CD14-positive monocyte (primary cell): ENCODE results near the gene PSMB7. TPM values are rescaled to one million over a fixed set of nuclear protein-coding genes. Genes with fewer than 3 reads are reported as not detected.

Source experiments
- DNase-seq, 3 donors: peaks; one replicate each; pipeline ENCODE4 v3.0.0-alpha.2; 2011 to 2022
- H2AFZ ChIP-seq: 2 replicates; pipeline ENCODE4 v1.6.0; 2012; ENCODE audit warnings: mild to moderate bottlenecking, low read depth, low read length, inconsistent platforms; ENCODE audit not compliant: insufficient read depth, poor library complexity, severe bottlenecking
- H3K27ac ChIP-seq, 2 donors: 1 replicate in 1 of 2; 2 replicates in 1 of 2; pipeline ENCODE4 v1.5.1; 2012 to 2013; ENCODE audit warnings: low read length in 2 of 2, control low read depth in 1 of 2, inconsistent platforms in 1 of 2, low read depth in 1 of 2, mild to moderate bottlenecking in 1 of 2
- H3K27me3 ChIP-seq, 2 donors: one replicate each; pipeline versions ENCODE4 v1.6.0 to v1.6.1; 2011 to 2013; ENCODE audit warnings: low read length in 2 of 2; ENCODE audit not compliant: control insufficient read depth in 2 of 2, insufficient read depth in 2 of 2
- H3K36me3 ChIP-seq, 2 donors: replicated peaks in 1 of 2; 1 replicate in 1 of 2; 2 replicates in 1 of 2; pipeline versions ENCODE4 v1.5.1 to v1.6.1; 2012 to 2013; ENCODE audit warnings: low read length in 2 of 2, control low read depth in 1 of 2, inconsistent platforms in 1 of 2, mild to moderate bottlenecking in 1 of 2; ENCODE audit not compliant: insufficient read depth in 2 of 2, control insufficient read depth in 1 of 2
- H3K4me1 ChIP-seq, 2 donors: 1 replicate in 1 of 2; 2 replicates in 1 of 2; pipeline versions ENCODE4 v1.5.1 to v1.6.1; 2012 to 2013; ENCODE audit warnings: low read length in 2 of 2, control low read depth in 1 of 2, inconsistent platforms in 1 of 2, mild to moderate bottlenecking in 1 of 2, moderate library complexity in 1 of 2; ENCODE audit not compliant: insufficient read depth in 2 of 2, control insufficient read depth in 1 of 2
- H3K4me2 ChIP-seq: replicated peaks from 2 replicates; pipeline ENCODE3; 2012; ENCODE audit warnings: low read length, moderate library complexity, mild to moderate bottlenecking; ENCODE audit not compliant: poor library complexity, severe bottlenecking; ENCODE audit errors: extremely low read depth
- H3K4me3 ChIP-seq, 3 experiments: fragments of 200-600 bp in 1 of 3; sonication (generic) in 1 of 3; replicated peaks in 1 of 3; 1 replicate in 2 of 3; 2 replicates in 1 of 3; pipeline ENCODE4 v1.5.1; 2011 to 2013; ENCODE audit warnings: low read length in 3 of 3, mild to moderate bottlenecking in 3 of 3, control low read depth in 2 of 3, low read depth in 2 of 3, inconsistent platforms in 1 of 3, moderate library complexity in 1 of 3
- H3K79me2 ChIP-seq: 2 replicates; pipeline ENCODE4 v1.6.0; 2012; ENCODE audit warnings: mild to moderate bottlenecking, control low read depth, inconsistent platforms, low read length, moderate library complexity; ENCODE audit not compliant: insufficient read depth
- H3K9ac ChIP-seq: 2 replicates; pipeline ENCODE4 v1.6.0; 2017; ENCODE audit warnings: low read length, mild to moderate bottlenecking; ENCODE audit not compliant: insufficient read depth, poor library complexity, severe bottlenecking
- H3K9me3 ChIP-seq, 2 donors: replicated peaks in 1 of 2; 1 replicate in 1 of 2; 2 replicates in 1 of 2; pipeline versions ENCODE4 v1.5.1 to v1.6.1; 2012 to 2013; ENCODE audit warnings: low read length in 2 of 2, control low read depth in 1 of 2; ENCODE audit not compliant: control insufficient read depth in 1 of 2, insufficient read depth in 1 of 2
- H4K20me1 ChIP-seq: 2 replicates; pipeline ENCODE4 v1.6.0; 2012; ENCODE audit warnings: mild to moderate bottlenecking, low read length, control low read depth, moderate library complexity; ENCODE audit not compliant: insufficient read depth
- H3K27ac Mint-ChIP-seq, 7 donors: one replicate each; pipeline ENCODE4 v1.8.0; 2020; ENCODE audit warnings: mild to moderate bottlenecking in 7 of 7, mixed read lengths in 7 of 7, moderate library complexity in 6 of 7, inconsistent platforms in 2 of 7
- H3K27me3 Mint-ChIP-seq, 3 donors: one replicate each; pipeline ENCODE4 v1.8.0; 2021 to 2022; ENCODE audit warnings: low read depth in 3 of 3, mild to moderate bottlenecking in 3 of 3, mixed read lengths in 3 of 3, moderate library complexity in 3 of 3, inconsistent platforms in 1 of 3
- H3K36me3 Mint-ChIP-seq, 2 donors: one replicate each; pipeline ENCODE4 v1.8.0; 2020; ENCODE audit warnings: mixed read lengths in 2 of 2, inconsistent platforms in 1 of 2, mild to moderate bottlenecking in 1 of 2
- H3K4me1 Mint-ChIP-seq: one replicate; pipeline ENCODE4 v1.8.0; 2020; ENCODE audit warnings: mild to moderate bottlenecking, mixed read lengths
- H3K4me3 Mint-ChIP-seq, 2 donors: one replicate each; pipeline ENCODE4 v1.8.0; 2020; ENCODE audit warnings: mild to moderate bottlenecking in 2 of 2, mixed read lengths in 2 of 2, moderate library complexity in 1 of 2
- H3K9me3 Mint-ChIP-seq, 7 donors: one replicate each; pipeline ENCODE4 v1.8.0; 2020 to 2022; ENCODE audit warnings: mixed read lengths in 7 of 7, mild to moderate bottlenecking in 6 of 7, moderate library complexity in 6 of 7, inconsistent platforms in 2 of 7
- CTCF ChIP-seq: fragments of 200-600 bp; IDR thresholded peaks from one replicate; pipeline ENCODE4 v1.8.0; 2022; ENCODE audit warnings: antibody characterized with exemption, mild to moderate bottlenecking
- WGBS: methylation state at CpG from one replicate; pipeline ENCODE4 v1.1.5; 2013; ENCODE audit warnings: missing lambda C conversion rate; ENCODE audit not compliant: insufficient coverage; 5-methylcytosine and 5-hydroxymethylcytosine counted together
- intact Hi-C, 2 donors: fragments of 100-400 bp; cut with micrococcal nuclease; formaldehyde crosslinking; loops; one replicate each; pipeline versions ENCODE4 v1.15.0 to v1.15.1; 2023
- polyA plus RNA-seq, 3 donors: library from polyadenylated mRNA; depleted of rRNA in 1 of 3; unstranded in 2 of 3; stranded (reverse) in 1 of 3; fragments of 300-500 nt in 2 of 3; fragments of >200 nt in 1 of 3; fragmentation: Illumina TruSeq in 2 of 3; gene quantifications; 1 replicate in 2 of 3; 2 replicates in 1 of 3; pipeline ENCODE4 v1.2.3, GENCODE V29; 2012 to 2021

Gene PSMB7
- polyA plus RNA-seq, 3 donors, result 129 to 194 (median 191) TPM

- peaks cover 41 to 42% of the 10 kb centered on the region in 2 donors for H3K36me3 Mint-ChIP-seq
- Histone ChIP-seq H4K20me1 (peaks cover 91% of the 10 kb centered on the region), H3K9me3 (no peaks in the 10 kb centered on the region), H3K27ac (no peak overlapping the region), H3K9ac (no peak overlapping the region), H3K79me2 (peaks cover 99% of the 10 kb centered on the region), H2AFZ (no peak overlapping the region), H3K4me2 (no peak overlapping the region), H3K36me3 (peaks cover 13 to 60% of the 10 kb centered on the region in 2 donors), H3K4me3 (no peak overlapping the region), H3K27me3 (no peaks in the 10 kb centered on the region), H3K4me1 (peaks cover 4 to 15% of the 10 kb centered on the region in 2 donors)
- intact Hi-C loops, result no loop called here
- no peak overlapping the region for H3K4me3 Mint-ChIP-seq
- no peaks in the 10 kb centered on the region for H3K27me3 Mint-ChIP-seq
- peak overlapping the region in 2 of 7 donors; percentile 27 to 28 for H3K27ac Mint-ChIP-seq
- no peak for DNase-seq
- peaks cover 35% of the 10 kb centered on the region for H3K4me1 Mint-ChIP-seq
- peaks cover 0 to 1% (median 0%) of the 10 kb centered on the region in 7 donors for H3K9me3 Mint-ChIP-seq
- WGBS, result 94% methylated on average over 7 of the region's 8 CpGs
- no peak for TF ChIP-seq CTCF
These were observed 50.2 kb downstream of the PSMB7 start for GRCh38 chr9:124365036-124365435.

GRCh38 chr9:124364141-124364540 lies 51.1 kb downstream of the PSMB7 start:
- DNase-seq, result no peak
- Mint-ChIP-seq H3K27ac (no peak overlapping the region), H3K4me1 (peaks cover 30% of the 10 kb centered on the region), H3K36me3 (peaks cover 43 to 49% of the 10 kb centered on the region in 2 donors), H3K27me3 (peaks cover 0 to 2% (median 0%) of the 10 kb centered on the region in 3 donors), H3K9me3 (peaks cover 0 to 1% (median 0%) of the 10 kb centered on the region in 7 donors), H3K4me3 (no peak overlapping the region)
- Histone ChIP-seq H3K4me3 (no peak overlapping the region), H3K79me2 (peaks cover 99% of the 10 kb centered on the region), H3K36me3 (peaks cover 19 to 69% of the 10 kb centered on the region in 2 donors), H3K9ac (no peak overlapping the region), H3K4me2 (no peak overlapping the region), H3K9me3 (no peaks in the 10 kb centered on the region), H4K20me1 (peaks cover 90% of the 10 kb centered on the region), H3K27me3 (no peaks in the 10 kb centered on the region), H3K4me1 (peaks cover 0 to 6% of the 10 kb centered on the region in 2 donors), H3K27ac (no peak overlapping the region), H2AFZ (no peak overlapping the region)
- no peak for TF ChIP-seq CTCF
- intact Hi-C loops, result no loop called here
- 100% methylated on average over 1 of the region's 4 CpGs for WGBS
